T-helper 1 cell treated with Interleukin-12 subunit alpha and Interleukin-12 subunit beta and Interleukin-4 antibody, amounts not matched to agents 30 μg/mL and 1 μg/mL, for 36 hours (primary cell): ENCODE results near the gene NFE2.
A peak's percentile ranks its signal among the peaks of the same experiment; 100 is the strongest.

Source experiments
- H3K27ac Mint-ChIP-seq: one replicate; pipeline ENCODE4 v1.8.0; 2021; ENCODE audit warnings: mild to moderate bottlenecking, mixed read lengths
- H3K27me3 Mint-ChIP-seq: one replicate; pipeline ENCODE4 v1.8.0; 2021; ENCODE audit warnings: low read depth, mixed read lengths
- H3K36me3 Mint-ChIP-seq: one replicate; pipeline ENCODE4 v1.8.0; 2021; ENCODE audit warnings: low read depth, mixed read lengths
- H3K4me1 Mint-ChIP-seq: one replicate; pipeline ENCODE4 v1.8.0; 2021; ENCODE audit warnings: low read depth, mixed read lengths
- H3K4me3 Mint-ChIP-seq: one replicate; pipeline ENCODE4 v1.8.0; 2021; ENCODE audit warnings: mild to moderate bottlenecking, moderate library complexity, mixed read lengths
- H3K9me3 Mint-ChIP-seq: one replicate; pipeline ENCODE4 v1.8.0; 2021; ENCODE audit warnings: mixed read lengths

NFE2 gene

DNA sequence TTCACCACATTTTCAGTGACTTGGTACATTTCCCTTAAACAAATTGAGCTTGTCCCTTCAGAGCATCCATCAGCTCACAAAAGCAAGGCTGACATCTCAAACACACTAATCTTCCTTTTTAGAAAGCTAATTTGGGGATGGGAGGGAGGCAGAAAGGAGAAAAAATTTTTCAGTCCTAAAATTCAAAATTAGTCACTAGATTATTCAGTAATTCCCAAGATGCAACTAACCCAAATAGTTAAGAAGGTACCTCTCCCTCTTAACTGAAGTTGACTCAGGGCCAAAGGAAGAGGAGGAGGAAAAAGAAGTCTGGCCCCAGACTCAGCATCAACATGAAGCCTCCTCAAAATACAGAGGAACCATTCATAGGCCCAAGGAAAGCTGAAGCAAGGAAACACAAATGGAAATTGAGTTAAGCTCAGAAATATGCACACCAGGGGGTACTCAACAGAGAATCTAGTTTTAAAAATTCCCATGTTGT, 42.6 kb downstream of the NFE2 start:
- no peaks in the 10 kb centered on the region for H3K27me3 Mint-ChIP-seq
- peaks cover 28% of the 10 kb centered on the region for H3K36me3 Mint-ChIP-seq
- H3K4me3 Mint-ChIP-seq: no peak overlapping the region
- H3K9me3 Mint-ChIP-seq: no peaks in the 10 kb centered on the region
- peak overlapping the region; percentile 57 for H3K27ac Mint-ChIP-seq
- peaks cover 23% of the 10 kb centered on the region for H3K4me1 Mint-ChIP-seq

DNA sequence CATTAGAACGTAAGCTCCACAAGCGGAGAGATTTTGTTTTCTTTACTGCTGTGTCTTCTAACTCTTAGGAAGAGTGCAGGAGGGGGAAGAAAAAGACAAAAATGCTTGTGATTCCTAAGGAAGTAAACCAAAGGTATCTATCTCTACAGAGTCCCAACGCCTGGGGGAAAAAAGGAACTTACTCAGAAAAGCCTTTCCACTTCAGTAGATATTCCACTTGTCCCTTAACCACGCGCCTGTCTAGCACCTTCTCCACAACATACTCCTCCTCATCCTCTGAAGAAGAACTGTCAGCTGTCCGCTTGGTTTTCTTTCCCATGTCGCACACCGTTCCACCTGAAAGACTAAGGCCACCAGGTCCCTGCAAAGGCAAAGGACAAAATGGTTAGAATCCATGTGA, 43.5 kb downstream of the NFE2 start:
- Mint-ChIP-seq H3K4me1 (peaks cover 21% of the 10 kb centered on the region), H3K9me3 (no peaks in the 10 kb centered on the region)

GRCh38 chr12:54253240-54253639, 47.6 kb downstream of the NFE2 start:
- H3K36me3 Mint-ChIP-seq: peaks cover 33% of the 10 kb centered on the region
- no peaks in the 10 kb centered on the region for H3K9me3 Mint-ChIP-seq
- H3K4me3 Mint-ChIP-seq: no peak overlapping the region
- H3K4me1 Mint-ChIP-seq: peaks cover 2% of the 10 kb centered on the region
- no peak overlapping the region for H3K27ac Mint-ChIP-seq
- no peaks in the 10 kb centered on the region for H3K27me3 Mint-ChIP-seq

More for the DNA sequence above, 43.5 kb downstream of the NFE2 start:
- Mint-ChIP-seq H3K36me3 (peaks cover 30% of the 10 kb centered on the region), H3K4me3 (no peak overlapping the region), H3K27me3 (no peaks in the 10 kb centered on the region), H3K27ac (no peak overlapping the region)

DNA sequence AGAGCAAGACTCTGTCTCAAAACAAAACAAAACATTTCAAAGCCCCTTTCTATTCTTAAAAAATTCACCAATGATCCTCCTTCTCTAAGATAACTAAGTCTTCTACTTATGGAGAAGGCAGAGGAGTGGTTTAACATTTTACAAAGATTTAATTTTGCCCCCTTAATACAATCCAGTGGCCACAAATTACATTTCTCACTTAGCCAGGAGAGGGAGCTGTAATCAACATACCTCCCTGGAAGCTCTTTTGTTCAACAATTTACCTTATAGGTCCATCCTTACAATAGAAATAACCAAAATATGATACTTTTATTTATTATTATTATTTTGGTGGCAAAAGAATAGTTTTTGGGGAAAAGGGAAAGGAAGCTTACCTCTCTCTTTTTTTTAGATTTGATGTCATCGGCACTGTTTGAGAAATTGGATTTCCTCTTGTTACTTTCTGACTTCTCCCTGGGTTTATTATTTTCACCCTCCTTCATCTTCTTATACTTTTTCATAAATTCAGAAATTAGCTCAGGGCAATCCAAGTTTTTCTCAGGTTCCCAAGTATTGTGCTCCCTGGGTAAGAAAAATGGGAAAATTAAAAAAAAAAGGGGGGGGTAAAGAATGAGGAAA, 49.0 kb downstream of the NFE2 start:
- Mint-ChIP-seq H3K4me3 (no peak overlapping the region), H3K4me1 (peaks cover 2% of the 10 kb centered on the region), H3K27me3 (no peaks in the 10 kb centered on the region), H3K36me3 (peaks cover 31% of the 10 kb centered on the region), H3K9me3 (no peaks in the 10 kb centered on the region), H3K27ac (no peak overlapping the region)

- Mint-ChIP-seq H3K27me3 (no peaks in the 10 kb centered on the region), H3K4me1 (peaks cover 2% of the 10 kb centered on the region), H3K36me3 (peaks cover 24% of the 10 kb centered on the region), H3K9me3 (no peaks in the 10 kb centered on the region), H3K27ac (no peak overlapping the region), H3K4me3 (no peak overlapping the region)
Observed at GRCh38 chr12:54249489-54249888, 51.3 kb downstream of the NFE2 start.

DNA sequence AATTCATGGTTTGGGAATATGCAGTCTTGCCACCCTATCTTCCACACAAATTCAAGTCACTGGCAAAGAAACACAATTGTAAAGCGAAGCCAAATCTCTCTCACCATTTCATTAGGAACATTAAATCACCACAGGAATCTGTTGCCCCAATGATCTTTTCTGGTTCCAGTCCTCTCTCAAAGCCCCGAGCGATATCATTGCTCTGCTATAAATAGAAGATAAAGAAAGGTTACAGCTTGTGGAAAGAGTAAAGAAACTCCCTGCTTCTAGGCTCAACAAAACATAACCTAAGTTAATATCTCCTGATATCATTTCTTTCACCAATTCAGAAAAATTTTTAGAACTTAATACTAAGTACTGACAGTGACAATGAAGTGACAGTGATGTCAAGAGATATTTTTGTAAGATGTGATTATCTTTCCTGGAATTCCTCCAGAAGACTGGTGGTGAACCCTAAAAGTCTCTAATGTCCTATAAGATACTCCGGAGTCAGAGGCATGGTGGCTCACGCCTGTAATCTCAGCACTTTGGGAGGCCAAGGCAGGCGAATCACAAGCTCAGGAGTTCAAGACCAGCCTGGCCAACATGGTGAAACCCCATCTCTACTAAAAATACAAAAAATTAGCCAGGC, 54.7 kb downstream of the NFE2 start:
- peaks cover 6% of the 10 kb centered on the region for H3K4me1 Mint-ChIP-seq
- H3K27ac Mint-ChIP-seq: no peak overlapping the region
- H3K36me3 Mint-ChIP-seq: peaks cover 27% of the 10 kb centered on the region
- no peaks in the 10 kb centered on the region for H3K9me3 Mint-ChIP-seq
- H3K4me3 Mint-ChIP-seq: no peak overlapping the region
- no peaks in the 10 kb centered on the region for H3K27me3 Mint-ChIP-seq
